GM12874 (cell line): Measurements from ENCODE around the gene KANSL1.

ENCODE experiments used
- TF ChIP-seq, protein P1 (sequence below): IDR thresholded peaks from 2 replicates; pipeline ENCODE4 v1.5.1; 2011; ENCODE audit warnings: low read depth, mild to moderate bottlenecking, control low read depth, low read length, moderate library complexity; ENCODE audit not compliant: insufficient read depth

KANSL1 gene

DNA sequence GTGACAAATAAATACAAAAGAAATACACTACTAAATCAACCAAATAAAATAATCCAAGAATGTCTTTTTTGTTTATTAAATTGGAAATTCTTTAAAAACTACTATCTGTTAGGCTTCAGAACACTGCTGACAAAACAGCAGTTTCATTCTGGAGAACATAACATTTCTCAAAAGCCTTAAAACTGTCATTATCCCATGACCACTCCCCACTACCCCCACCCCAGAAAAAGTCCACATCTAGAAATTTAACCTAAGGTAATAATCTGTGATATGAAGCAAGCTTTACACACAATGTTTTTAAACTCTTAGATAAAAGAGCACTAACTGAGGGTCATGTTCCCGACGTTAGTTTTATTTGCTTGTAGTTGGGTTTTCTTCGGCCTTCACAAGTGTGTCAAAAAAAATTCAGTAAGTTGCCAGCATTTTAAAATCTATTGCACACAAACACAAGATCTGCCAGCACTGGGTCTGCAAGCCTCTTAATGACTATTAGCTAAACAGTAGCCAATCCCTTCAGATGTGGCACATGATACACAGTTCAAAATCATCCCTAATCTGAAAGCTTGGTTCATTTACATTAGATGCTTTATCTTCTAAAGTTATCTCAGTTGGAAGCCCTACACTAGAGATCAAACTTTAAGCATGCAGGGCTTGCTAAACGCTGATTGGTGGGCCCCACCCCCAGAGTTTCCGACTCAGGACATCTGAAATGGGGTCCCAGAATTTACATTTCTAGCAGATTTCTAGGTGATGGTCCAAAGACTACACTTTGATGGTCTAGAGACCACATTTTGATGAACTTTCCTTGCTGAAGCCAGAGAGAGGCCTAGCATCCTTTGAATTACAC, 75.2 kb downstream of the KANSL1 start:
- TF ChIP-seq, protein P1, sequence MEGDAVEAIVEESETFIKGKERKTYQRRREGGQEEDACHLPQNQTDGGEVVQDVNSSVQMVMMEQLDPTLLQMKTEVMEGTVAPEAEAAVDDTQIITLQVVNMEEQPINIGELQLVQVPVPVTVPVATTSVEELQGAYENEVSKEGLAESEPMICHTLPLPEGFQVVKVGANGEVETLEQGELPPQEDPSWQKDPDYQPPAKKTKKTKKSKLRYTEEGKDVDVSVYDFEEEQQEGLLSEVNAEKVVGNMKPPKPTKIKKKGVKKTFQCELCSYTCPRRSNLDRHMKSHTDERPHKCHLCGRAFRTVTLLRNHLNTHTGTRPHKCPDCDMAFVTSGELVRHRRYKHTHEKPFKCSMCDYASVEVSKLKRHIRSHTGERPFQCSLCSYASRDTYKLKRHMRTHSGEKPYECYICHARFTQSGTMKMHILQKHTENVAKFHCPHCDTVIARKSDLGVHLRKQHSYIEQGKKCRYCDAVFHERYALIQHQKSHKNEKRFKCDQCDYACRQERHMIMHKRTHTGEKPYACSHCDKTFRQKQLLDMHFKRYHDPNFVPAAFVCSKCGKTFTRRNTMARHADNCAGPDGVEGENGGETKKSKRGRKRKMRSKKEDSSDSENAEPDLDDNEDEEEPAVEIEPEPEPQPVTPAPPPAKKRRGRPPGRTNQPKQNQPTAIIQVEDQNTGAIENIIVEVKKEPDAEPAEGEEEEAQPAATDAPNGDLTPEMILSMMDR: no peak

- TF ChIP-seq, protein P1: no peak
Measured at GRCh38 chr17:46117117-46117516, 76.1 kb downstream of the KANSL1 start.

- TF ChIP-seq, protein P1: no peak
Measured at GRCh38 chr17:46115699-46116098, 77.5 kb downstream of the KANSL1 start.

- TF ChIP-seq, protein P1: no peak
Measured at GRCh38 chr17:46110219-46110618, 83.0 kb downstream of the KANSL1 start.

GRCh38 chr17:46109603-46110189, 83.5 kb downstream of the KANSL1 start:
- TF ChIP-seq, protein P1: no peak

DNA sequence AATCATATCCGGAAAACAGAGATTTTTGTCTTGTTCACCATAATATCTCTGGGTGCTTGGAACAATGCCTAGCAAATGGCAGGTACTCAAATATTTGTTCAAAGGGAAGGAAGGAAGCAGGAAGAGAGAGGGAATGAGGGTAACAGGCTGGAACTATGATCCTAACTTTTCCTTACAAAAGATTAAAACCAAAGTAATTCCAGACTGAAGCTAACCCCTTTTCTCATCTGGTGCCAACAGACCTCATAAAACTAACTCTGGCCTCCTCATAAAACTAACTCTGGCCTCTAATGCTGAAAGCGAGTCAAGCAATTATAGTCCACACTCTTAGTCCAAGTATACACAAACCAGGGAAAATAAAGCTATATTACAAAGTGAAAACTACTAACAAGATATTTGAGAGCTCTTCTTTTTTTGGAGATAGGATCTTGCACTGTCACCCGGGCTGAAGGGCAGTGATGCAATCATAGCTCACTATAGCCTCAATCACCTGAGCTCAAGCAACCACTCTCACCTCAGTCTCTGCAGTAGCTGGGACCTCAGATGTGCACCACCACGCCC, 84.6 kb downstream of the KANSL1 start:
- TF ChIP-seq, protein P1: no peak

DNA sequence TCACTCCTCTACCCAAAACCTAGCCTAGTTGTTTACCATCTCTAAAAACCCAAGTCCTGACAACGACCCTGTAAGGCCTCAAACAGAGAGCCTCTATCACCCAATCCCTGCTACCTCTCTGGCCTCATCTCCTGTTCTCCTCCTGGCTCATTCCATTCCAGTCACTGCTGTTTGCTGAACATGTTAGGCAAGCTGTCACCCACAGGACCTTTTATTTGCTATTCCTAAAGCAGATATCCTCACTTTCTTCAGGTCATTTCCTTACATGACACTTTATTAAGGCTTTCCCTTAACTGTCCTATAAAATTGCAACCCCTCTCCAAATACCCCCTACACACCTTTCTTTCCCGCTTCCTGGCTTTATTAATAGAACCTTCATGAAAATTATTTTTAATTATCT, 85.1 kb downstream of the KANSL1 start:
- TF ChIP-seq, protein P1: no peak
